Transverse colon (tissue), 3 donors: ENCODE results near the gene SNCG.

ENCODE experiments used
- POLR2A ChIP-seq: fragments of 450-650 bp; IDR thresholded peaks from one replicate; pipeline ENCODE4 v1.6.1; 2016; ENCODE audit warnings: antibody characterized with exemption, mild to moderate bottlenecking, moderate library complexity
- TF ChIP-seq, protein P1 (sequence below), 5 experiments: fragments of 200-600 bp in 3 of 5; fragments of 450-650 bp in 2 of 5; sonication (generic) in 3 of 5; IDR thresholded peaks; 1 replicate in 2 of 5; 2 replicates in 3 of 5; pipeline ENCODE4 v1.5.1; 2016 to 2017; ENCODE audit warnings: antibody characterized with exemption in 5 of 5, inconsistent platforms in 3 of 5, mild to moderate bottlenecking in 2 of 5, moderate library complexity in 1 of 5

DNA sequence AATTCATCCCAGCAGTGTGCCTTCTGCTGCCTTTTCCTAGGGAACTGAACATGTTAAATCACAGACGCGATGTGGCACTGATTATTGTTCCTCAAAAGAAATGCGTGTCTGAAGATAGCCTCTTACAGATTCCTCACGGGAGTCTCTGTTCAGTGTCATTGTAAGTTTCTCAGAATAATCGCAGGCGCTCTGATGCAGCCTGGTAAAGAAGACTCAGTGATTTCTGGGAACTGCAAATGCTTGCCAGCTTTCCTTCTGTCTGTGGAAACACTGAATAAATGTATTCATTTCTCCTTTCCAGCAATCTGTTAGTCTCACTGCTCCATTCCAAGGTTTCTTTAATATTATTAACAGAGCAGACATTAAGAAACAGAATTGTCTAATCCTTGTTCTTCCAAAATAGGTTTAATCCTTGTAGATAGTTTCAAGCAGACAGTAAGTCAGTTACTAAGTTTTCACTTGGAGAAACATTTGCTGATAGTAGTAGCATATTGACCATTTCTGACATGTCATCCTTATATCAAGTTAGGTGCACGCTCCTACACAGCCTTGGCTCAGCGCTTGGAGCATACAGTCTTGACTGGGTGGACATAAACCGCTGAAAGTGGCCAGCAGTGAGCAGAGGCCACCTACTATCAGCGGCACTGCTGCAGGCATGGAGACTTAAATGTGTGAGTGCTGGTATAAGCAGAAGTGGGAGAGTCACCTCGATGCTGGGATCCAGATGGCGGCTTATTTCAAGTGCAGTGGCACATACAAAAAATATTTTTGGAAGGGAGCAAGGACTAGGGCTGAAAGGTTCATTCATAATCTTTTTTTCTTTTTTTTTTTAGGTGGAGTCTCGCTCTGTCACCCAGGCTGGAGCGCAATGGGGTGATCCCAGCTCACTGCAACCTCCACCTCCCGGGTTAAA is 28.7 kb upstream of the SNCG start:
- TF ChIP-seq, protein P1, sequence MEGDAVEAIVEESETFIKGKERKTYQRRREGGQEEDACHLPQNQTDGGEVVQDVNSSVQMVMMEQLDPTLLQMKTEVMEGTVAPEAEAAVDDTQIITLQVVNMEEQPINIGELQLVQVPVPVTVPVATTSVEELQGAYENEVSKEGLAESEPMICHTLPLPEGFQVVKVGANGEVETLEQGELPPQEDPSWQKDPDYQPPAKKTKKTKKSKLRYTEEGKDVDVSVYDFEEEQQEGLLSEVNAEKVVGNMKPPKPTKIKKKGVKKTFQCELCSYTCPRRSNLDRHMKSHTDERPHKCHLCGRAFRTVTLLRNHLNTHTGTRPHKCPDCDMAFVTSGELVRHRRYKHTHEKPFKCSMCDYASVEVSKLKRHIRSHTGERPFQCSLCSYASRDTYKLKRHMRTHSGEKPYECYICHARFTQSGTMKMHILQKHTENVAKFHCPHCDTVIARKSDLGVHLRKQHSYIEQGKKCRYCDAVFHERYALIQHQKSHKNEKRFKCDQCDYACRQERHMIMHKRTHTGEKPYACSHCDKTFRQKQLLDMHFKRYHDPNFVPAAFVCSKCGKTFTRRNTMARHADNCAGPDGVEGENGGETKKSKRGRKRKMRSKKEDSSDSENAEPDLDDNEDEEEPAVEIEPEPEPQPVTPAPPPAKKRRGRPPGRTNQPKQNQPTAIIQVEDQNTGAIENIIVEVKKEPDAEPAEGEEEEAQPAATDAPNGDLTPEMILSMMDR (IDR thresholded peaks at IDR 0.05), result no peak
- no peak for TF ChIP-seq POLR2A
